H9 (cell line): ENCODE measurements around the gene SLC25A12. TPM values are rescaled to one million over a fixed set of nuclear protein-coding genes. Genes with fewer than 3 reads are reported as not detected.

ENCODE experiments used
- DNase-seq: peaks from one replicate; pipeline ENCODE4 v3.0.0-alpha.2; 2017
- H2AFZ ChIP-seq: one replicate; pipeline ENCODE4 v1.6.1; 2013; ENCODE audit warnings: mild to moderate bottlenecking, low read length, control low read depth, moderate library complexity
- H2AK5ac ChIP-seq: 2 replicates; pipeline ENCODE4 v1.6.1; 2013; ENCODE audit warnings: low read length, control low read depth, mixed read lengths; ENCODE audit not compliant: insufficient read length
- H2BK120ac ChIP-seq: one replicate; pipeline ENCODE4 v1.6.1; 2013; ENCODE audit warnings: low read depth, mild to moderate bottlenecking, low read length, control low read depth, inconsistent platforms; ENCODE audit not compliant: poor library complexity, severe bottlenecking
- H2BK12ac ChIP-seq: 2 replicates; pipeline ENCODE4 v1.6.1; 2013; ENCODE audit warnings: low read length, control low read depth, mixed read lengths, low read depth; ENCODE audit not compliant: insufficient read length
- H2BK15ac ChIP-seq: 2 replicates; pipeline ENCODE4 v1.6.1; 2013; ENCODE audit warnings: low read depth, low read length, control low read depth
- H2BK20ac ChIP-seq: one replicate; pipeline ENCODE4 v1.6.1; 2013; ENCODE audit warnings: low read depth, mild to moderate bottlenecking, low read length, control low read depth, inconsistent platforms; ENCODE audit not compliant: poor library complexity, severe bottlenecking
- H2BK5ac ChIP-seq: 2 replicates; pipeline ENCODE4 v1.6.1; 2013; ENCODE audit warnings: low read length, control low read depth, mixed read lengths; ENCODE audit not compliant: insufficient read length
- H3K14ac ChIP-seq: 2 replicates; pipeline ENCODE4 v1.6.1; 2013; ENCODE audit warnings: low read length, control low read depth; ENCODE audit not compliant: insufficient read depth
- H3K18ac ChIP-seq: 2 replicates; pipeline ENCODE4 v1.6.1; 2013; ENCODE audit warnings: low read depth, mild to moderate bottlenecking, mixed read lengths, low read length, control low read depth; ENCODE audit not compliant: insufficient read length
- H3K23ac ChIP-seq: 2 replicates; pipeline ENCODE4 v1.6.1; 2013; ENCODE audit warnings: low read length, control low read depth, mixed read lengths, low read depth; ENCODE audit not compliant: insufficient read length
- H3K23me2 ChIP-seq: 2 replicates; pipeline ENCODE4 v1.6.1; 2013; ENCODE audit warnings: low read depth, mild to moderate bottlenecking, mixed read lengths, low read length, control low read depth; ENCODE audit not compliant: insufficient read length, poor library complexity, severe bottlenecking
- H3K27ac ChIP-seq: 2 replicates; pipeline ENCODE4 v1.5.1; 2013; ENCODE audit warnings: low read length, control low read depth, mixed read lengths, low read depth; ENCODE audit not compliant: insufficient read length
- H3K27me3 ChIP-seq: 2 replicates; pipeline ENCODE4 v1.6.1; 2013; ENCODE audit warnings: low read length, control low read depth, inconsistent platforms; ENCODE audit not compliant: insufficient read depth
- H3K4ac ChIP-seq: 2 replicates; pipeline ENCODE4 v1.6.1; 2013; ENCODE audit warnings: low read depth, mild to moderate bottlenecking, control low read depth, inconsistent platforms, low read length, moderate library complexity
- H3K4me1 ChIP-seq: 2 replicates; pipeline ENCODE4 v1.6.1; 2013; ENCODE audit warnings: low read length, control low read depth, inconsistent platforms; ENCODE audit not compliant: insufficient read depth
- H3K4me2 ChIP-seq: 2 replicates; pipeline ENCODE4 v1.6.1; 2013; ENCODE audit warnings: low read length, control low read depth, mixed read lengths; ENCODE audit not compliant: insufficient read length, insufficient read depth
- H3K56ac ChIP-seq: 2 replicates; pipeline ENCODE4 v1.6.1; 2013; ENCODE audit warnings: low read depth, mild to moderate bottlenecking, mixed read lengths, low read length, control low read depth; ENCODE audit not compliant: insufficient read length
- H3K79me1 ChIP-seq: 2 replicates; pipeline ENCODE4 v1.6.1; 2013; ENCODE audit warnings: low read depth, mild to moderate bottlenecking, moderate library complexity, low read length, control low read depth, inconsistent platforms; ENCODE audit not compliant: insufficient read depth, poor library complexity, severe bottlenecking
- H3K79me2 ChIP-seq: 2 replicates; pipeline ENCODE4 v1.6.1; 2013; ENCODE audit warnings: low read length, control low read depth, inconsistent platforms; ENCODE audit not compliant: insufficient read depth
- H3K9ac ChIP-seq: 2 replicates; pipeline ENCODE4 v1.6.1; 2013; ENCODE audit warnings: low read length, control low read depth, mixed read lengths; ENCODE audit not compliant: insufficient read length; ENCODE audit errors: extremely low read depth
- H3K9me3 ChIP-seq: one replicate; pipeline ENCODE4 v1.6.1; 2013; ENCODE audit warnings: low read depth, low read length, inconsistent platforms; ENCODE audit not compliant: control insufficient read depth
- H3T11ph ChIP-seq: one replicate; pipeline ENCODE4 v1.6.1; 2013; ENCODE audit warnings: mild to moderate bottlenecking, low read length, control low read depth, inconsistent platforms
- H4K20me1 ChIP-seq: one replicate; pipeline ENCODE4 v1.6.1; 2013; ENCODE audit not compliant: control insufficient read depth, insufficient read length, insufficient read depth
- H4K5ac ChIP-seq: 2 replicates; pipeline ENCODE4 v1.6.1; 2013; ENCODE audit warnings: low read depth, mild to moderate bottlenecking, mixed read lengths, low read length, control low read depth; ENCODE audit not compliant: insufficient read length
- H4K8ac ChIP-seq: replicated peaks from 2 replicates; pipeline ENCODE4 v1.6.1; 2013; ENCODE audit warnings: low read length, control low read depth, mixed read lengths, low read depth; ENCODE audit not compliant: insufficient read length
- H4K91ac ChIP-seq: 2 replicates; pipeline ENCODE4 v1.6.1; 2013; ENCODE audit warnings: low read depth, mild to moderate bottlenecking, moderate library complexity, mixed read lengths, low read length, control low read depth; ENCODE audit not compliant: insufficient read length
- H3K27ac Mint-ChIP-seq, 3 experiments: 2 replicates in 2 of 3; 3 replicates in 1 of 3; pipeline ENCODE4 v1.8.0; 2020 to 2021; ENCODE audit warnings: mixed read lengths in 3 of 3, mild to moderate bottlenecking in 1 of 3, moderate library complexity in 1 of 3
- H3K27me3 Mint-ChIP-seq: 2 replicates; pipeline ENCODE4 v1.8.0; 2021; ENCODE audit warnings: low read depth, mild to moderate bottlenecking, moderate library complexity, mixed read lengths
- H3K36me3 Mint-ChIP-seq, 3 experiments: 2 replicates in 2 of 3; 3 replicates in 1 of 3; pipeline ENCODE4 v1.8.0; 2020 to 2021; ENCODE audit warnings: low read depth in 3 of 3, mixed read lengths in 3 of 3; ENCODE audit not compliant: insufficient read depth in 1 of 3
- H3K4me1 Mint-ChIP-seq, 2 experiments: 2 replicates each; pipeline ENCODE4 v1.8.0; 2020; ENCODE audit warnings: mixed read lengths in 2 of 2
- H3K4me3 Mint-ChIP-seq, 2 experiments: 2 replicates in 1 of 2; 3 replicates in 1 of 2; pipeline ENCODE4 v1.8.0; 2020 to 2021; ENCODE audit warnings: mild to moderate bottlenecking in 2 of 2, mixed read lengths in 2 of 2, moderate library complexity in 1 of 2
- H3K9me3 Mint-ChIP-seq, 2 experiments: 2 replicates in 1 of 2; 3 replicates in 1 of 2; pipeline ENCODE4 v1.8.0; 2020; ENCODE audit warnings: mild to moderate bottlenecking in 2 of 2, mixed read lengths in 2 of 2, moderate library complexity in 1 of 2
- CTCF ChIP-seq: fragments of 200-600 bp; sonication (generic); conservative IDR thresholded peaks from 3 replicates; pipeline ENCODE4 v1.8.0; 2021; ENCODE audit warnings: antibody characterized with exemption, mild to moderate bottlenecking
- WGBS: extraction: QIAGEN DNeasy Blood & Tissue Kit; methylation state at CpG from one replicate; pipeline ENCODE4 v1.1.7; 2013; ENCODE audit warnings: missing lambda C conversion rate, low lambda C conversion rate, mixed read lengths; ENCODE audit not compliant: insufficient read length; ENCODE audit errors: extremely low coverage; 5-methylcytosine and 5-hydroxymethylcytosine counted together
- total RNA-seq: library from RNA; stranded (reverse); gene quantifications from 2 replicates; pipeline ENCODE4 v1.2.1, GENCODE V29; 2021

SLC25A12 gene
- total RNA-seq, 1 experiment from 2014 or later: 10.1 TPM

GRCh38 chr2:171855401-171855800 lies 38.6 kb downstream of the SLC25A12 start:
- Mint-ChIP-seq H3K27ac (no peak overlapping the region), H3K4me1 (no peaks in the 10 kb centered on the region), H3K4me3 (no peak overlapping the region), H3K9me3 (no peaks in the 10 kb centered on the region), H3K36me3 (peaks cover 0 to 17% (median 1%) of the 10 kb centered on the region in 3 experiments; a peak in 5 of 7 replicates), H3K27me3 (no peaks in the 10 kb centered on the region)
- no peak overlapping the region for H4K8ac ChIP-seq
- no peak overlapping the region for H3K4ac ChIP-seq
- H3K27me3 ChIP-seq: no peaks in the 10 kb centered on the region
- no peak overlapping the region for H3K23ac ChIP-seq
- H4K20me1 ChIP-seq: no peaks in the 10 kb centered on the region
- H3K9ac ChIP-seq: no peak overlapping the region
- no peak overlapping the region for H2AFZ ChIP-seq
- no peaks in the 10 kb centered on the region for H3K23me2 ChIP-seq
- no peak overlapping the region for H3K56ac ChIP-seq
- no peak overlapping the region for H2BK120ac ChIP-seq
- no peak overlapping the region for H3K18ac ChIP-seq
- no peak overlapping the region for H3K14ac ChIP-seq
- DNase-seq: no peak
- no peak overlapping the region for H2AK5ac ChIP-seq
- WGBS: no CpG with 5 or more reads among the region's 2 CpGs
- H2BK20ac ChIP-seq: no peak overlapping the region
- H3T11ph ChIP-seq: no peak overlapping the region
- H2BK15ac ChIP-seq: no peak overlapping the region
- H4K91ac ChIP-seq: no peak overlapping the region
- no peaks in the 10 kb centered on the region for H3K9me3 ChIP-seq
- no peaks in the 10 kb centered on the region for H3K4me1 ChIP-seq
- no peaks in the 10 kb centered on the region for H3K79me1 ChIP-seq
- H3K4me2 ChIP-seq: no peak overlapping the region
- TF ChIP-seq CTCF: no peak
- H2BK12ac ChIP-seq: no peak overlapping the region
- H3K27ac ChIP-seq: no peak overlapping the region
- no peak overlapping the region for H2BK5ac ChIP-seq
- no peaks in the 10 kb centered on the region for H3K79me2 ChIP-seq
- no peak overlapping the region for H4K5ac ChIP-seq
